AML-193 (cell line): ENCODE measurements around the gene PCDHGB3.
A peak's percentile ranks its signal among the peaks of the same experiment; 100 is the strongest.
"Not testable (repeated sequence)": the region's sequence is repeated elsewhere in the genome, so short reads cannot be mapped to it uniquely, and the experiment has no call there.

Experiments used
- DNase-seq, 2 experiments: peaks; one replicate each; lab custom pipeline; 2025; lab: John Stamatoyannopoulos, UW

The PCDHGB3 gene

DNA sequence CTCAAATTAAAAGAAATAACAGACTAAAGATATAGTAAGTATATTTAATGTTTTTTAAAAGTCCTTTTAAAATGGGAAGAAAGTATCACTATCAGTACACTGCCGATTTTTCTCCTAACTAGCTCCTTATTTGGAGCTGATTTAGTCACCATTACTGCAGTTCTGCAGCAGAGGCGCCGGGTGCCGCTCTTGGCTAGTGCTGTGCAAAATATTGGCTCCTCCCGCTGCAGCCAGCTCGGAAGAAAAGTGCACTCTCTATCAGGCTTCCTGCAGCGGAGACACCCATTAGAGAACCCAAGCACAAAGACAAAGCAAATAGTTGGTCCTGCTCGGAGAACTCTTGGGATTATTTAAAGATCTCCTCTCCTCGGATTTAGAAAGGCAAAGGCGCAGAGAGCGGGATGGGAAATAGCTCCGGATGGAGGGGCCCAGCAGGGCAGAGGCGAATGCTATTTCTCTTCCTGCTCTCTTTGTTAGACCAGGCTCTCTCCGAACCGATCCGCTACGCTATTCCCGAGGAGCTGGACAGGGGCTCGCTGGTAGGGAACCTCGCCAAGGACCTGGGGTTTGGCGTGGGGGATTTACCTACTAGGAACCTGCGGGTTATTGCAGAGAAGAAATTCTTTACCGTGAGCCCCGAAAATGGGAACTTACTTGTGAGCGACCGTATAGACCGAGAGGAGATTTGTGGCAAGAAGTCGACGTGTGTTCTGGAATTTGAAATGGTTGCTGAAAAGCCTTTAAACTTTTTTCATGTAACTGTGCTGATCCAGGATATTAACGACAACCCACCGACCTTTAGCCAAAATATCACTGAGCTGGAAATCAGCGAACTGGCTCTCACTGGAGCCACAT, at the start of gene PCDHGB3:
Gene PCDHGB3, plus strand, starts transcription at position 249 of the 855 bp plus-strand sequence. Its CDS starts 153 bp downstream, at position 402.
- DNase-seq = no peak

DNA sequence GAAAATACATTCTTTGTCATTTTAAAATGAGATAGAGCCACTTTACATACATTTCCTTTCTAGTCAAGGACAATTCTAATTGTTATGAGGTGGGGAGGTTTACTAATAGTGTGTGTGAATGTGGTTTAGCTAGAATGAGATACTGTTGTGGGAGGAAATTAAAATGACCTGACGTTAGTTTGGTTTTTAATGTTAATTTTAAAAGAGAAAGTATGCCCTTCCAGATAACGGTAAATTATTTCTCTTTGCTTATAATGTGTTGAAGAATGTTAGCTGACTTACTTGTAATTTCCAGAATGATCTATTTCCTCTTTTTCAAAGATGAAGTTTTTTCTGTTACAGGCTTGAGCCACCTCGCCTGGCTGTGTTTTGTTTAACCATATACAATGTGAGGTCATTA, 47.8 kb upstream of the PCDHGB3 start:
- DNase-seq = no peak

GRCh38 chr5:141326088-141326854, 43.8 kb upstream of the PCDHGB3 start:
- DNase-seq = no peak

DNA sequence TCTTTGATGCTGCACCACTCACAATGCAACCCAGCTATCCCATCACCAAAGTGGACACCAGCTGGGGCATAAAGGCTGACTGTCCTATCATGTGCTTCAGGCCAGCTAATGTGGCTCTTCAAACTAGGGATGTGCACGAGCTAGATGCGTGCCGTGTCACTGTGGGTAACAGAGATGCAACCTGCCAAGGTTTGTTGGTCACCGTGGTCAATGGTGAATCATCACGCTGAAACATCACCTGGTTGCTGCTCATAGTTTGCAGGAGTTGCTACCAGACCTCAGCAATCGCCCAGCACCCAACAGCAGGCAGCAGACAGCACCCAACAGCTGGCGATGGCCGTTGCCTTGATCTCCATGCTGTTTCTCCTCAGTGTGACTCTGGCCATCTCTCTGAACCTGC, 41.8 kb upstream of the PCDHGB3 start:
- no peak for DNase-seq

GRCh38 chr5:141330299-141331080, 39.6 kb upstream of the PCDHGB3 start, which contains the start of gene PCDHGA1:
PCDHGA1 (plus strand) TSS chr5:141330514.
- peak; percentile 19 to 28 for DNase-seq

DNA sequence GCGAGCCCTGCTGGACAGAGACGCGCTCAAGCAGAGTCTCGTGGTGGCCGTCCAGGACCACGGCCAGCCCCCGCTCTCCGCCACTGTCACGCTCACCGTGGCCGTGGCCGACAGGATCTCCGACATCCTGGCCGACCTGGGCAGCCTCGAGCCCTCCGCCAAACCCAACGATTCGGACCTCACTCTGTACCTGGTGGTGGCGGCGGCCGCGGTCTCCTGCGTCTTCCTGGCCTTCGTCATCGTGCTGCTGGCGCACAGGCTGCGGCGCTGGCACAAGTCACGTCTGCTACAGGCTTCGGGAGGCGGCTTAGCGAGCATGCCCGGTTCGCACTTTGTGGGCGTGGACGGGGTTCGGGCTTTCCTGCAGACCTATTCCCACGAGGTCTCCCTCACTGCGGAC, 37.5 kb upstream of the PCDHGB3 start:
- DNase-seq = not testable (repeated sequence)

DNA sequence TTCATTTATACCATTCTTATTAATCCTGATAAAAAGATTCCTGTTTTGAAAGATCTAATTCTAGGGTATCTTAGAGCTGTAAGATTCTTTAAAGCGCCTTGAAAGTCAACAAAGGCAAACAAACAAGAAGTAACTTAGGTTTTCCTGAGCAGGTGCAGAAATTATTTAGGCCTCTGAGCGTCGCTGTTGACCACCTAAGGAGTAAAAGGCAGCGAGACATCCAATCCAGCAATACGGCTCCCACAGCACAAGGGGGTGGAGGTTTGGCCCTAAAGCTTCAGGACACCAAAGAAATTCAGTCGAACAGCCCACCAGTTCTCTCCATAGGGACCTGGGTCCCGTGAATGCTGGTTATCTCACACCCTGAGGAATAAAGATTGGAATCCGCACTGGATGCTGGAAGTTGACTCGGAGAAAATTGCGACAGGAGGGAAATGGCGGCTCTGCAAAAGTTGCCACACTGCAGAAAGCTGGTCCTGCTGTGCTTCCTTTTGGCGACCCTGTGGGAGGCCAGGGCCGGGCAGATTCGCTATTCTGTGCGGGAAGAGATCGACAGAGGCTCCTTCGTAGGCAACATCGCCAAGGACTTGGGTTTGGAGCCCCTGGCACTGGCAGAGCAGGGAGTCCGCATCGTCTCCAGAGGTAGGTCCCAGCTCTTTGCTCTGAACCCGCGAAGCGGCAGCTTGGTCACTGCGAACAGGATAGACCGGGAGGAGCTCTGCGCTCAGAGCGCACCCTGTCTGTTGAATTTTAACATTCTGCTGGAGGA, 31.3 kb upstream of the PCDHGB3 start, which contains the start of gene PCDHGA2:
Gene PCDHGA2, plus strand, starts transcription at position 223 of the 769 bp plus-strand sequence.
- DNase-seq = no peak

DNA sequence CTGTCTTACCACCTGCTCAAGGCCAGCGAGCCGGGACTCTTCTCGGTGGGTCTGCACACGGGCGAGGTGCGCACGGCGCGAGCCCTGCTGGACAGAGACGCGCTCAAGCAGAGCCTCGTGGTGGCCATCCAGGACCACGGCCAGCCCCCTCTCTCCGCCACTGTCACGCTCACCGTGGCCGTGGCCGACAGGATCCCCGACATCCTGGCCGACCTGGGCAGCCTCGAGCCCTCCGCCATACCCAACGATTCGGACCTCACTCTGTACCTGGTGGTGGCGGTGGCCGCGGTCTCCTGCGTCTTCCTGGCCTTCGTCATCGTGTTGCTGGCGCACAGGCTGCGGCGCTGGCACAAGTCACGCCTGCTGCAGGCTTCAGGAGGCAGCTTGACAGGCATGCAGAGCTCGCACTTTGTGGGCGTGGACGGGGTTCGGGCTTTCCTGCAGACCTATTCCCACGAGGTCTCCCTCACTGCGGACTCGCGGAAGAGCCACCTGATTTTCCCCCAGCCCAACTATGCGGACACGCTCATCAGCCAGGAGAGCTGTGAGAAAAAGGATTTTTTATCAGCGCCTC, 29.2 kb upstream of the PCDHGB3 start:
- DNase-seq = not testable (repeated sequence)

DNA sequence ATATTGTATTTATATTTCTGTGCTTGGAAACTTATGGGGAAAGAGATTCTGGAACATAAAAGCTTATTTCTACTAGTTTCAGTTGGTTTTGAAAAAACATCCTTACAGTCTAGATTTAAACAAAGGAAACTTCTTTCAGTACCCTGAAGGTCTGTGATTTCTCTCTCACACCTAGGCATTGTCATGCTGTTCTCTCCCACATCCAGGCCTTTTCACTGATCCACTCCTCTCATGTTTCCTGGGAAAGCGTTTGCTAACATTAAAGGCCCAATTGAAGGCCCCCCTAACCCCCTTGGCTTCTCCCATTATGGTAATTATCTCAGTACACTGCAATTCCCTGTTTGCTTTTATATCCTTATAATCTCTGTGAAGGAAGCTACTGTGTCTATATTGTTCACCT, 27.3 kb upstream of the PCDHGB3 start:
- DNase-seq = no peak

DNA sequence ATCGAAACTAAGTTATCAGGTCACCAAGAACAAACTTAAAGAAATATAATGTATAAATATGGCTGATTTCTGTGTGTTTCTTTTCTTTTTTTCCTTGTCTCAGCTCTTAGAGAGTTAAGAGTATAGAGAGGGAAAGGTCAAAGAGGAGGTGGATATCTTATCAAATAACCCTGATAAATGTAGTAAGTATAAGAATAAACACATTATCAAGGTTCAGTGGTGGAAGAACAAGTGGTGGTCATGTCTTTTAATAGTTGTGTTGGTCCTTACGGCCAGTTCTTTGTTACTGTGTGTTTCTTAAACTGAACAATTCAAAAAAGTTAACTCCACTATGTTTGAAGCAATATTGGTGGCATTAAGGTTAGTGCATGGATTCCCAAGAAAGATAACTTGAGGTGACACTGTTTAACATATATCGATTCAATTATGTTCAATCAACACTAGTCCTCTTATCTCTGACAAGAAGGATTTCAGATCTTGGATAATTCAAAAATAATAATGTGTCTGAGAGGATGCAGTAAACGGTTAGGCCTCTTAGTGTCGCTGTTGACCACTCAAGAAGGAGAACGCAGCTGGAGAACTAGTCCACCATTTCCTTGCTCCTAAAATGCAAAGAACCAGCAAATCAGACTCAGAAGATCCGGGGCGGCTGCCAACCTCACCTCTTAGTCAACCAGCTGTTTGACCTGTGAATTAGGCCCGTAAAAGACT, 26.6 kb upstream of the PCDHGB3 start, which contains the start of gene PCDHGA3:
Gene PCDHGA3, plus strand, starts transcription at position 588 of the 711 bp plus-strand sequence. CDS start 205 bp downstream, outside the sequence.
- DNase-seq = no peak

GRCh38 chr5:141343953-141344463, 26.0 kb upstream of the PCDHGB3 start:
- DNase-seq = no peak

GRCh38 chr5:141345327-141345726, 24.7 kb upstream of the PCDHGB3 start:
- DNase-seq = no peak

- DNase-seq = not testable (repeated sequence)
Measured at GRCh38 chr5:141346017-141346416, 24.0 kb upstream of the PCDHGB3 start.

GRCh38 chr5:141349917-141350619, 20.0 kb upstream of the PCDHGB3 start, which contains the start of gene PCDHGB1:
PCDHGB1 (plus strand) TSS chr5:141350099; CDS start chr5:141350261, 162 bp downstream.
- DNase-seq = peak; percentile 33 to 51

DNA sequence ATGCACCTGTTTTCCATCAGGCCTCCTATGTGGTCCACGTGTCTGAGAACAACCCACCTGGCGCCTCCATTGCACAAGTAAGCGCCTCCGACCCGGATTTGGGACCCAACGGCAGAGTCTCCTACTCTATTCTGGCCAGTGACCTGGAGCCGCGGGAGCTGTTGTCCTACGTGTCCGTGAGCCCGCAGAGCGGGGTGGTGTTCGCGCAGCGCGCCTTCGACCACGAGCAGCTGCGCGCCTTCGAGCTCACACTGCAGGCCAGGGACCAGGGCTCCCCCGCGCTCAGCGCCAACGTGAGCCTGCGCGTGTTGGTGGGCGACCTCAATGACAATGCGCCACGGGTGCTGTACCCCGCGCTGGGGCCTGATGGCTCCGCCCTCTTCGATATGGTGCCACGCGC, 18.5 kb upstream of the PCDHGB3 start:
- DNase-seq = no peak

GRCh38 chr5:141354900-141355469, 15.1 kb upstream of the PCDHGB3 start, which contains the start of gene PCDHGA4:
PCDHGA4 (plus strand) TSS chr5:141355021; CDS start chr5:141355108, 87 bp downstream.
- DNase-seq = peak in 1 of 2 experiments; percentile 7

DNA sequence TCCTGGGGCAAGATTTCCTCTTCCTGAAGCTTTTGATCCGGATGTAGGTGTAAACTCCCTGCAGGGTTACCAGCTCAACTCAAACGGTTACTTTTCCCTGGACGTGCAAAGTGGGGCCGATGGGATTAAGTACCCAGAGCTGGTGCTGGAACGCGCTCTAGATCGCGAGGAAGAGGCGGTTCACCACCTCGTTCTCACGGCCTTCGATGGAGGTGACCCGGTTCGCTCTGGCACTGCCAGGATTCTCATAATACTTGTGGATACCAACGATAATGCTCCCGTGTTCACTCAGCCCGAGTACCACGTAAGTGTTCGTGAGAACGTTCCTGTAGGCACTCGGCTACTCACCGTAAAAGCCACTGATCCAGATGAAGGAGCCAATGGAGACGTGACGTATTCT, 14.4 kb upstream of the PCDHGB3 start:
- DNase-seq = no peak

GRCh38 chr5:141356133-141356532, 13.9 kb upstream of the PCDHGB3 start:
- DNase-seq = no peak

- DNase-seq = no peak
Measured at GRCh38 chr5:141356950-141357349, 13.1 kb upstream of the PCDHGB3 start.
